Activated CD4-positive, alpha-beta memory T cell treated with anti-CD3 and anti-CD28 coated beads, Interleukin-2, amount 10 ng/mL, durations not matched to agents 7 days and 5 days (primary cell): ENCODE results near the gene GMPPB. TPM values are rescaled to one million over a fixed set of nuclear protein-coding genes. Genes with fewer than 3 reads are reported as not detected.

Experiments
- total RNA-seq, 2 experiments: library from RNA; stranded (reverse); gene quantifications; one replicate each; pipeline ENCODE4 v1.2.3, GENCODE V29; 2021

The GMPPB gene
- total RNA-seq, 2 experiments from 2014 or later, result 48.2 to 49.0 TPM

Other genes starting within 250 kb of the GMPPB start
- gene BSN, start 169.5 kb downstream of the GMPPB start, total RNA-seq, result under 1 TPM; 0.03 to 0.05 TPM
- gene APEH, start 49.6 kb downstream of the GMPPB start, total RNA-seq, result 100 to 1,000 TPM; 132 to 136 TPM
- gene MST1, start 34.5 kb downstream of the GMPPB start, total RNA-seq, result 10 to 100 TPM in 1 of 2 experiments, 1 to 10 TPM in 1; 8.6 to 12.4 TPM
- 10 to 100 TPM; 35.5 to 38.3 TPM for gene RNF123, start 34.4 kb downstream of the GMPPB start, total RNA-seq
- gene AMIGO3, start 4.3 kb downstream of the GMPPB start, total RNA-seq, result under 1 TPM; 0.23 to 0.28 TPM
- 10 to 100 TPM; 38.8 to 39.2 TPM for gene IP6K1, start 62.6 kb upstream of the GMPPB start, total RNA-seq
- not detected for gene CDHR4, start 75.9 kb upstream of the GMPPB start, total RNA-seq
- gene INKA1, start 79.3 kb upstream of the GMPPB start, total RNA-seq, result under 1 TPM; 0.20 to 0.48 TPM
- gene UBA7, start 90.0 kb upstream of the GMPPB start, total RNA-seq, result 100 to 1,000 TPM; 179 to 182 TPM
- gene TRAIP, start 132.6 kb upstream of the GMPPB start, total RNA-seq, result 10 to 100 TPM; 19.3 to 21.0 TPM
- gene CAMKV, start 146.0 kb upstream of the GMPPB start, total RNA-seq, result not detected
- gene MST1R, start 179.9 kb upstream of the GMPPB start, total RNA-seq, result 1 to 10 TPM; 1.5 to 2.6 TPM
- gene MON1A, start 205.9 kb upstream of the GMPPB start, total RNA-seq, result 10 to 100 TPM in 1 of 2 experiments, 1 to 10 TPM in 1; 9.7 to 10.3 TPM
- gene RBM6, start 216.2 kb upstream of the GMPPB start, total RNA-seq, result 10 to 100 TPM; 88.0 to 90.3 TPM